Kidney tubule cell (primary cell): ENCODE data around the gene ZC3H13.
"Not testable (repeated sequence)": the region's sequence is repeated elsewhere in the genome, so short reads cannot be mapped to it uniquely, and the experiment has no call there.

Source experiments
- DNase-seq: peaks from one replicate; pipeline ENCODE4 v3.0.0-alpha.2; 2018; ENCODE audit warnings: low spot score

Gene ZC3H13

GRCh38 chr13:46006688-46007452, 45.7 kb downstream of the ZC3H13 start:
- DNase-seq: no peak

DNA sequence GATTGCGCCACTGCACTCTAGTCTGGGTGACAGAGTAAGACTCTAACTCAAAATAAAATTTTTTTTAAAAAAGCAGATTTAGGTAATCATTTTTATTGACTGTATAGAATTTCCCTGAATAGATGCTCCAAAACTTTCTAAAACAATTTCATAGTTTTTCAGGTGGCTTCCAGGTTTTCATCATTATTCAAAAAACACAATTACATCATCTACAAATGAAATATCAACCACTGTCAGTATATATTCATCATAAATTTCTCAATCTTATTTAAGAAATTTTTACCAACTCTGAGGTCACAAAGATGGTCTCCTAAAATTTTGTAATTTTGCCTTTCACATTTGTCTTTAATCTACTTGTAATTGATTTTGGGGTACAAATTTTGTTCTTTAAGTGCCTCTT, 48.1 kb downstream of the ZC3H13 start:
- no peak for DNase-seq

DNA sequence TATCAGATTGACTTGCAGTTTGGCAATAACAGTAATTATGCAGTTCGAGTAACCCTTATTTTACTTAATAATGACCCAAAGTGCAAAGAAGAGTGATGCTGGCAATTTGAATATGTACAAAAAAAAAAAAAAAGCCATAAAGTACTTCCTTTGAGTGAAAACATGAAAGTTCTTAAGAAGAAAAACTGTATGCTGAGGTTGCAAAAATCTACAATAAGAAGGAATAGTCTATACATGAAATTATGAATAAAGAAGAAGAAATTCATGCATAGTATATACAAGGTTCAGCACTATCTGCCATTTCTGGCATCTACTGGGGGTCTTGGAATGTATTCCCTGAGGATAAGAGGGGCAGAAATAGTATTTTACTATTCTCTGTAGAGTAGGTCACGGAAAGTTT, 55.9 kb downstream of the ZC3H13 start:
- no peak for DNase-seq

DNA sequence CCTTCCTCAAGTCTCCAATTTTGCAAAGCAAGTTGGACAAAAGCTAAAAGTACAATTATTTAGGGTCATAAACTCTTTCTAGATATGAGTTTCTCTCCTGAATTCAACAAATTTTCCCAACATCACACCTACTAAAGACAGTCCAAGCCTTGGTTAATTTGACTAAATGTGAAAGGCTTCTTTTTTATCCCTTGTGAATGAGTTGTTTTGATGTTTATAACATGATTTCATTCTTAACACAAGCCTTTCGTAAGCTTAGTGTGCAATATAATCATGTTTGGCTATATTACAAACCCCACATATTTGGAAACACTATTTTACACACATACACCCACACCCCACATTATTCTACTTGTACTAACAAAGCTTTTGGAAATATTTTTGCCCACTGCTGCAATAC, 57.3 kb downstream of the ZC3H13 start:
- no peak for DNase-seq

GRCh38 chr13:45994752-45995151, 57.8 kb downstream of the ZC3H13 start:
- DNase-seq: no peak

DNA sequence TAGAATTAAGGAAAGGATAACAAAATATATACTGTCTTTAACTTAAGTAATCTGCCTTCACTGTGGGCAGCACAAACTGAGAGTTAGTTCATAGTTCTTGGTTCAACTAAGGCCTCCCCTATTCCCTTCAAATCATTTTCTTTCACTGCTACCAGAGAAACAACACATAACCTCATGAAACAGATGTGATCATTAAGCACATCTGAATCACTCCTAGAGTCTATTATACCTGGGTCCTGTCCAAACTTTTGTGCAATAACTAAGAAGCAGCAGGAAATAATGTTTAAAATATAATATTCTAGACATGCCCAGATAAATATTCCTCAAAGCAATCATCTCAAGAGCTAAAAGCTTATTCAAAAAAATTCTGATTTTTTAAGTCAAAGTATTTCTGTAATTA, 62.9 kb downstream of the ZC3H13 start:
- no peak for DNase-seq

GRCh38 chr13:45981127-45981526, 71.4 kb downstream of the ZC3H13 start:
- not testable (repeated sequence) for DNase-seq

GRCh38 chr13:45975337-45975736, 77.2 kb downstream of the ZC3H13 start:
- DNase-seq: no peak

GRCh38 chr13:45974500-45974899, 78.0 kb downstream of the ZC3H13 start:
- no peak for DNase-seq

GRCh38 chr13:45967589-45967988, 85.0 kb downstream of the ZC3H13 start:
- DNase-seq: no peak

DNA sequence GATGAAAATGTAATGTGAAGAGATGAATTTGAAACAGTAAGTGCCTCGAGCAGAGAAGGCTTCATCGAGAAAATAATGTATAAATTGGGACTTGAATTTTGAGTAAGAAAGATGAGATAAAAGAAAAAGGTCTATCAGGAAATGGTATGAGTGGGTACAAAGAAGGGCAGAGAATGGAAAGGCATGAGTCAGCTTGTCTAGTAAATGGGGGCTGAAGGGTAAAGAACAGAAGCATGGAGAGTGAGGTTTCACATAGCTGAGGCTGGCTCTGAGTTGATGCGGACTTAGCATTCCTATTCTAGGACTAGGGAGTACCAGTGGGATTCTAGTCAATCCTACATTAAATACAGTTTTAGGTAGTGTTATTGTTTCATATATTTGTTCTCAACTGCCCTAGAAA, 85.8 kb downstream of the ZC3H13 start:
- DNase-seq: no peak

GRCh38 chr13:45961468-45961867, 91.1 kb downstream of the ZC3H13 start:
- DNase-seq: no peak

- no peak for DNase-seq
Measured at GRCh38 chr13:45954836-45955800, 97.4 kb downstream of the ZC3H13 start.

GRCh38 chr13:45953082-45953481, 99.5 kb downstream of the ZC3H13 start:
- DNase-seq: no peak

- no peak for DNase-seq
Measured at GRCh38 chr13:45951724-45952123, 100.8 kb downstream of the ZC3H13 start.

DNA sequence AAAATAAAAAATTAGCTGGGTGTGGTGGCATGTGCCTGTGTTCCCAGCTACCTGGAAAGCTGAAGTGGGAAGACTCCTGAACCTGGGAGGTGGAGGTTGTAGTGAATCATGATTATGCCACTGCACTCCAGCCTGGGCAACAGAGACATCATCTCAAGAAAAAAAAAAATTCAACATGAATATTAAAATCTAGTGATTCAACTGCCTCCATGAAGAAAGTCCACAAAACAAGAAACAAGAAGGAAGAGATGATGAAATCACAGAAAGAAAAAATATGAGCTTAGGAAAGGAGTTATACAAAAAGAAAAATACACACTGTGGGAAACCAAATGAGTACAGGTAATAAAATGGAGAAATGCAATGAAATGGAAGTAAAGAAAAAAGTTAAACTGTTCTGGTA, 101.4 kb downstream of the ZC3H13 start:
- DNase-seq: no peak

- no peak for DNase-seq
Measured at GRCh38 chr13:45950386-45951000, 102.1 kb downstream of the ZC3H13 start.

DNA sequence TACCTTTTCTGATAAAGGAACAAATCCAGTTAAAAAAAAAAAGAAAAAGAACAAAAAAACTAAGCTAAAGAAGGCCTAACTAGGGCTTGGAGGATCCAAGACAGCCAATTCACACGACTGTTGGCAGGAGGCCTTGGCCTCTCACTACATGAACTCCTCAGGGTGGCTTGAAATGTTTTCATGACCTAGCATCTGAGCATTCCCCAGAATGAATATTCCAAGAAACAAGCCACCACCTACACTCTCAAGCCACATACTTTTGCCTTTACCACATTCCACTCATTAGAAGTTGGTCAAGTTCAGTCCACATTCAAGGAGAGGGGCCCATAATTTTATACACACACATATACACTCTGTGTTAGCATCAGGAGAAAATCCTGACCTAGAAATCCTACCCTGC, 103.4 kb downstream of the ZC3H13 start:
- no peak for DNase-seq

DNA sequence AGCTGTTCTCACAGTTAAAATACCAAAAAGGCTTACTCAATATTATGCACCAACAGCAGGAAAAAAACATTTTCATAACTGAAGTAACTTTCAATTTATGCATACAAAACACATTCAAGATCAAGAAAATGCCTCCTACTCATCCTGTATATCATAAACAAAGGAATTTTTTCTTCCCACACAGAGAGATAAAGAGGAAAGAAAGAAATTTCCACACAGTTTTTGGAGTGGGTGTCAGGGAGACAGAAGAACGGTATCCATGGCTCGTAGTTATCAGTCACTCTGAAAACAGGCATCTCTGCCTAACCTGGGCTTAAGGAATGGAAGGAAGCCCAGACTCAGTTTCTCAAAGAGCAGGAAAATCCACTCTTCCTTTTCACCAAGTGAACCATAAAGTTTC, 108.6 kb downstream of the ZC3H13 start:
- DNase-seq: no peak

DNA sequence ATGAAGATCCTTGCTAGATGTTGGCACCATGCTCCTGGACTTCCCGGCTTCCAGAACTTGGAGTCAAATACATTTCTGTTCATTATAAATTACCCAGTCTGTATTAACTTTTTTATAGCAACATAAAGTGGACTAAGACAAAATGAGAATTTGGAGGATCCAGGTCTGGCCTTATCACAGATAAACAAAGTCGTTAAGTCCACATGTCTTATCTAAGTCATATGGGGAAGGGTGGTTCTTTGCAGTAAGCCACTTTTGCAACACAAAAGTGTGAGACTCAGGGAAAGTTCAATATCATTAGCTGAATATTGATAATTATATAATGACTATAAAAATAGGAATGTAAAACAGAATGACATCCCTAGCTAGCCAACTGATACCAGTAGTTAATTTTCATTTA, 109.4 kb downstream of the ZC3H13 start:
- DNase-seq: no peak

GRCh38 chr13:45941261-45941660, 111.3 kb downstream of the ZC3H13 start:
- no peak for DNase-seq

GRCh38 chr13:45940061-45940460, 112.5 kb downstream of the ZC3H13 start:
- no peak for DNase-seq

GRCh38 chr13:45936621-45937020, 115.9 kb downstream of the ZC3H13 start:
- no peak for DNase-seq
